Medulla oblongata (tissue), 1 donor: ENCODE measurements around the gene PROM1.

Source experiments
- DNase-seq: peaks from one replicate; pipeline ENCODE4 v3.0.0-alpha.2; 2015; ENCODE audit errors: extremely low spot score

The PROM1 gene

GRCh38 chr4:15990570-15991285 lies 93.1 kb downstream of the PROM1 start:
- DNase-seq = no peak

GRCh38 chr4:15989424-15989823 lies 94.4 kb downstream of the PROM1 start:
- no peak for DNase-seq

GRCh38 chr4:15988222-15988621 lies 95.6 kb downstream of the PROM1 start:
- DNase-seq = no peak

GRCh38 chr4:15986907-15987306 lies 96.9 kb downstream of the PROM1 start:
- DNase-seq = no peak

- no peak for DNase-seq
These were observed 100.2 kb downstream of the PROM1 start for GRCh38 chr4:15983610-15984009.

GRCh38 chr4:15982842-15983524 lies 100.8 kb downstream of the PROM1 start:
- DNase-seq = no peak

- DNase-seq = no peak
These were observed 107.1 kb downstream of the PROM1 start for GRCh38 chr4:15976456-15977447.

- DNase-seq = no peak
These were observed 112.6 kb downstream of the PROM1 start for GRCh38 chr4:15971068-15971801.

GRCh38 chr4:15968551-15969300 lies 115.1 kb downstream of the PROM1 start:
- no peak for DNase-seq

GRCh38 chr4:15965325-15965724 lies 118.5 kb downstream of the PROM1 start:
- DNase-seq = no peak

GRCh38 chr4:15964159-15964558 lies 119.7 kb downstream of the PROM1 start:
- DNase-seq = no peak

- no peak for DNase-seq
These were observed 120.2 kb downstream of the PROM1 start for GRCh38 chr4:15963576-15963975.

- peak; percentile 37 for DNase-seq
These were observed 120.8 kb downstream of the PROM1 start, which contains the start of gene FGFBP2 for GRCh38 chr4:15963001-15963451. Gene FGFBP2 (minus strand): TSS chr4:15963175. CDS start chr4:15963129, 46 bp downstream.

- DNase-seq = no peak
These were observed 121.9 kb downstream of the PROM1 start for GRCh38 chr4:15961781-15962510.

GRCh38 chr4:15958562-15958961 lies 125.3 kb downstream of the PROM1 start:
- DNase-seq = no peak

GRCh38 chr4:15956179-15956850 lies 127.5 kb downstream of the PROM1 start:
- DNase-seq = peak; percentile 67

GRCh38 chr4:15955670-15956069 lies 128.2 kb downstream of the PROM1 start:
- DNase-seq = no peak

GRCh38 chr4:15953625-15954024 lies 130.2 kb downstream of the PROM1 start:
- DNase-seq = no peak

- DNase-seq = no peak
These were observed 132.0 kb downstream of the PROM1 start for GRCh38 chr4:15951781-15952180.
